Cardiac fibroblast (primary cell): ENCODE measurements around the gene SYCE1.
"Not testable (repeated sequence)": the region's sequence is repeated elsewhere in the genome, so short reads cannot be mapped to it uniquely, and the experiment has no call there.

Experiments used
- DNase-seq, 2 donors: peaks; one replicate each; pipeline versions ENCODE4 v3.0.0 to v3.0.0-alpha.2; 2010; ENCODE audit warnings: low read depth in 2 of 2
- H3K4me3 ChIP-seq, 2 donors: replicated peaks in 1 of 2; 1 replicate in 1 of 2; 2 replicates in 1 of 2; pipeline ENCODE4 v1.5.1; 2011; ENCODE audit warnings: low read depth in 2 of 2, low read length in 2 of 2, mild to moderate bottlenecking in 2 of 2, moderate library complexity in 1 of 2
- TF ChIP-seq, protein P1 (sequence below): IDR thresholded peaks from one replicate; pipeline ENCODE4 v1.5.1; 2011; ENCODE audit warnings: low read depth, mild to moderate bottlenecking, low read length, inconsistent platforms

The SYCE1 gene, protein sequence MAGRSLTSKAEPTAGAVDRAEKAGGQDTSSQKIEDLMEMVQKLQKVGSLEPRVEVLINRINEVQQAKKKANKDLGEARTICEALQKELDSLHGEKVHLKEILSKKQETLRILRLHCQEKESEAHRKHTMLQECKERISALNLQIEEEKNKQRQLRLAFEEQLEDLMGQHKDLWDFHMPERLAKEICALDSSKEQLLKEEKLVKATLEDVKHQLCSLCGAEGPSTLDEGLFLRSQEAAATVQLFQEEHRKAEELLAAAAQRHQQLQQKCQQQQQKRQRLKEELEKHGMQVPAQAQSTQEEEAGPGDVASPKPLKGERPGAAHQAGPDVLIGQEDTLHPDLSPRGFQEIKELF

DNA sequence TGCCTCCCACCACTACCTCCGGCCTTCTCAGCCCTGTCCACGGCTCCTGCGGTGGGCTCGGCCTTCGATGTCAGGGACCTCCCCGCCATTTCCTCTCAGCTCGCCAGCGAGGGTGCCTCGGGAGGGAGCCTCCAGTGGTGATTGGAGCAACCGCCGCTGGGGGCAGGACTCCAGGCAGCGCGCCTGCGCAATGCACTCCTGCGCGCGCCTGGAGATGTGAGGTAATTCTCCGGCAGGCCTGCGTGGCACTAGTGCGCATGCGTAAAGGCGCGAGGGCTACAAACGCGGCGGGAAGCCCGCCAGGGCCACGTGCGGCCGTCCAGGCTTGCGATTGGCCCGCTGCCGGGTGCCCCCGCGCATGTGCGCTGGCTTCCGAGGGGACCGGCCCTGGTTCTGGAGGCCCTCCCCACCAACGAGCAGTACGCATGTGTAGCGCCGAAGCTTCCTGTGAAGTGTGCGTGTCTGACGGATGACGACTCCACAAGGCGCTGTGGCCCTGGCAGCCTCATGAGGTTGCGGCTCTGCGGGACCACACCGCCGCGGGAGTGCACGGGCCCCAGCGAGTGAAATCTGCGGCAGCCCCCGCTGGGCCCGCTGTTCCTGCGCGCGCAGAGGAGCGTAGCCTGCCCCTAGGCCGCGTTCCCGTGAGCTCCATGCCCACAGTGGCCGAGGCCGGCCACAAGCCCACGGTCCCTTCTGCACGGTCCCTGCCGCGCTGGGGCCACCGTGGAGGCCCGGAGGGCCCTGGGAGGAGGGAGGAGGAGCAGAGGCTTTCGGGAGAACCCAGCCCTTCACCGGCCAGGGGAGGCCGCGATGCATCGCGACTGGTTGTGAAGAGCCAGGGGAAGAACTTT lies at the start of gene SYCE1:
TSS of gene SYCE1 (minus strand) at position 143 of the 854 bp plus-strand sequence. CDS start at position 89, 54 bp downstream.
- no peak for DNase-seq
- TF ChIP-seq, protein P1, sequence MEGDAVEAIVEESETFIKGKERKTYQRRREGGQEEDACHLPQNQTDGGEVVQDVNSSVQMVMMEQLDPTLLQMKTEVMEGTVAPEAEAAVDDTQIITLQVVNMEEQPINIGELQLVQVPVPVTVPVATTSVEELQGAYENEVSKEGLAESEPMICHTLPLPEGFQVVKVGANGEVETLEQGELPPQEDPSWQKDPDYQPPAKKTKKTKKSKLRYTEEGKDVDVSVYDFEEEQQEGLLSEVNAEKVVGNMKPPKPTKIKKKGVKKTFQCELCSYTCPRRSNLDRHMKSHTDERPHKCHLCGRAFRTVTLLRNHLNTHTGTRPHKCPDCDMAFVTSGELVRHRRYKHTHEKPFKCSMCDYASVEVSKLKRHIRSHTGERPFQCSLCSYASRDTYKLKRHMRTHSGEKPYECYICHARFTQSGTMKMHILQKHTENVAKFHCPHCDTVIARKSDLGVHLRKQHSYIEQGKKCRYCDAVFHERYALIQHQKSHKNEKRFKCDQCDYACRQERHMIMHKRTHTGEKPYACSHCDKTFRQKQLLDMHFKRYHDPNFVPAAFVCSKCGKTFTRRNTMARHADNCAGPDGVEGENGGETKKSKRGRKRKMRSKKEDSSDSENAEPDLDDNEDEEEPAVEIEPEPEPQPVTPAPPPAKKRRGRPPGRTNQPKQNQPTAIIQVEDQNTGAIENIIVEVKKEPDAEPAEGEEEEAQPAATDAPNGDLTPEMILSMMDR: no peak
- no peak within 1 kb of the TSS for H3K4me3 ChIP-seq

DNA sequence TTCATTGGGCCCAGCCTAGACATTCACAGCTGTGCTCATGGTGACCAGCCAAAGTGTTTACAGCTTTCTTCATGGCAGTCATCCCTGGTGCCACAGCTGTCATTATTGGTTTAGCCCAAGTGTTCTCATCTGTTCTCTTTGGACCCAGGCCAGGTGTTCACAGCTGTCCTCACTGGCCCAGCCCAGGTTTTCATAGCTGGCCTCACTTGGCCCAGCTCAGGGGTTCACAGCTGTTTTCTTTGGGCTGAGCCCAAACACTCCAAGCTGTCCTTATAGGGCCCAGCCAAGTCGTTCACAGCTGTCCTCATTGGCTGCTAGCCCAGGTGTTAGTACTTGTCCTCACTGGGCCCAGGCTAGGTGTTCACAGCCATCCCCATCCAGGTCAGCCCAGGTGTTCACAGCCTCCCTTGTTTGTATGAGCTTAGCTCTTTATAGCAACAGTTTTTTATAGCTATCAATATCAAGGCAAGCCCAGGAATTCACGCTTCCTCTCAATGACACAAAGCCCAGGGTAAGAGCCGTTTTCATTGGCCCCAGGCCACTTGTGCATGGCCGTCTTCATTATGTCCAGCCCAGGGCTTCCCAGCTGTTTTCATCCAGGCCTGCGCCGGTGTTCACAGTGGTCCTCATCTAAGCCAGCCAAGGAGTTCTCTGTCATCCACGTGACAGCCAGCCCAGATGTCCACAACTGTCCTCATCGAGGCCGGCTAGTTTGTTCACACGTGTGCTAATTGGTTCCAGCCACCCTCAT lies 49.6 kb upstream of the SYCE1 start:
- TF ChIP-seq, protein P1: no peak
- H3K4me3 ChIP-seq: no peak overlapping the region
- DNase-seq: peak in 1 of 2 donors; percentile 5

DNA sequence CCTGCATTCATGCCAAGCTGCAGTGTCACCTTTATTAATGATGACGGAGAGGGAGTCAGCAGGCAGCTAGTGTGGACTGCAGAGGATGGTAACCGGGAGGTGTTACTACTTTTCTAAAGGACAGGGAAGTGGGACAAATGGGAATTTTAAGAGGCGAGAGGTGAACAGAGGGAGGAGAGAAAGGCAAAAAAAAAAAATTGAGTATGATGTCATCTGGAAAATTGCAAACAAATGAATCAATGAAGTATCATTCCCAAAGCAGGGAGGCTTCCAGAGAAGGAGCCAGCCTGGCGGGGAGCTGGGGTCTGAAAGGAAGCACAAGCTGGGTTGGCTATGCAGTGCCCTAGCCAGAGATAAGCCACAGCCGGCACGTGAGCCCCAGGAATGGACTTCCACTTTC lies 48.3 kb upstream of the SYCE1 start:
- no peak for DNase-seq
- TF ChIP-seq, protein P1: no peak
- no peak overlapping the region for H3K4me3 ChIP-seq

DNA sequence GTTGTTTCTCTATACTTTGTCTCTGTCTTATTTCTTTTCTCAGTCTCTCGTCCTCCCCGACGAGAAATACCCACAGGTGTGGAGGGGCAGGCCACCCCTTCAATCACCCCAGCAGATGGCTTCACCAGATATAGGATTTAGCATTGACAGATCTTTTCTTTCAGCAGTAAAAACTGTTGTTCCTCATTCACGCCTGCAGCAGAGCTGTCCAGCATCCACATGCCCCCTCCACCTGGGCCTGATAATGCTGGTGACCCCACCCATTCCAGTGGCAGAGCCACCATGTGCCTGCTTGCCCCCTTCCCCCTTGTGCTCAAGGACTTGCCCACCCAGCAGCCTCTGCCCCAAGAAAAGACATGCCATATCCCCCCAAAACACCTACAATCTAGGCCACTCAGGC lies 45.7 kb upstream of the SYCE1 start:
- TF ChIP-seq, protein P1: no peak
- DNase-seq: no peak
- H3K4me3 ChIP-seq: no peak overlapping the region

DNA sequence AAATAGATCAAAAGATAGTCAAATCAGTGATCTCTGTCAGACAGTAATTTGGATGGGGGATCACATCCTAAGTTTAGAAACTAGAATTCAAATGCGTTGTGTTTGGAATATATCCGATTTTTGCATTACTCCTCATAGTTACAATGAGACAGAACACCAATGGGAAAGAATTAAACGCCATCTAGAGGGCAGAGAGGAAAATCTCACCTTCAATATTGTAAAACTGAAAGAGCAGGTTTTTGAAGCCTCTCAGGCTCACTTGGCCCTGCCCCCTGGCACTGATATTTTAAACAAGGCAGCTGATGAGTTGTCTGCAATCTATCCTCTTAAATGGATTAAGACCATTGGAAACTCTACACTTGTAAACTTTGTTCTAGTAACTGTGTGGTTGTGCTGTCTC lies 43.5 kb upstream of the SYCE1 start:
- no peak overlapping the region for H3K4me3 ChIP-seq
- TF ChIP-seq, protein P1: peak; percentile 39
- peak; percentile 23 to 31 for DNase-seq

DNA sequence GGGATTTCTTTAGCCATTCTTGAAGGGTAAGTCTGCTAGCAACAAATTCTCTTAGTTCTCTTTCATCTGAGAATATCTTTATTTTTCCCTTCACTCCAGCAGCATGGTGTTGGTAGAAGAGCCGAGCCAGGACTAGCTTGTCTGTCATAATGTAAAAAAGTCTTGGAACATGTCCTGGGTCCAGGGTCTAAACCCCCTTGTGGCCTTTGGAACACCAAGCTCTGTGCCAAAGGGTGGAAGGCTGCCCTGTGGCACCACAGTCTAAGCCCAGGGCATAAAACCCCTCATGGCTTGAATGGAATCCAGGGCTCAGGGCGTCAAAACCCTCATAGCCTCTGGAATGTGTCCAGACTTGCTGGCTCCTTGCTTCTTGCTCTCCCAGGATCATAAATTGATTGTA lies 38.1 kb upstream of the SYCE1 start:
- H3K4me3 ChIP-seq, DNase-seq: not testable (repeated sequence)

DNA sequence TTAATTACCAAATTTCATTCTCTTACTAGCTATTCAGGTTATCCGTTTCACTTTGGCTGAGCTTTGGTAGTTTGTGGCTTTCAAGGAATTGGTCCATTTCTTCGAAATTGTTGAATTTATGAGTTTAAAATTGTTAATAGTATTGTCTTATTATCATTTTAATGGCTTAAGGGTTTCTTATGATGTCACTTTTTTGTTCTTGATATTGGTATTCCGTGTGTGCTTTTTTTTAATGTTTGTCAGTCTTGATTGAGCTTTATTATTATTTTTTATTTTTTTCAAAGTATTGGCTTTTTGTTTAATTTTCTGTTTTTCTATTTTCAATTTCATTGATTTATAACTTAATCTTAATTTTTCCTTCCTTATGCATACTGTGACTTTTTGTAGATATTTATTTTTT lies 35.3 kb upstream of the SYCE1 start:
- no peak overlapping the region for H3K4me3 ChIP-seq
- DNase-seq: no peak
- TF ChIP-seq, protein P1: no peak

DNA sequence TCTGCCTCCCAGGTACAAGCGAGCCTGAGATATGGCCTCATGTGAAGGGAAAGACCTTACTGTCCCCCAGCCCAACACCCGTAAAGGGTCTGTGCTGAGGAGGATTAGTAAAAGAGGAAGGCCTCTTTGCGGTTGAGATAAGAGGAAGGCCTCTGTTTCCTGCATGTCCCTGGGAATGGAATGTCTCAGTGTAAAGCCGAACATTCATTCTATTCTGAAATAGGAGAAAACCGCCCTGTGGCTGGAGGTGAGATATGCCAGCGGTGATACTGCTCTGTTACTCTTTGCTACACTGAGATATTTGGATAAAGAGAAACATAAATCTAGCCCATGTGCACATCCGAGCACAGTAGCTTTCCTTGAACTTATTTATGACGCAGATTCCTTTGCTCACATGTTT lies 34.5 kb upstream of the SYCE1 start:
- not testable (repeated sequence) for DNase-seq, H3K4me3 ChIP-seq
